SJCRH30 (cell line): ENCODE measurements around the gene IGFLR1. TPM values are rescaled to one million over a fixed set of nuclear protein-coding genes. Genes with fewer than 3 reads are reported as not detected.

Experiments used
- DNase-seq, 2 experiments: peaks; one replicate each; pipeline ENCODE4 v3.0.0-alpha.2; 2015 to 2020
- H3K27ac ChIP-seq: fragments of 250-450 bp; sonication (Bioruptor Pico); 2 replicates; pipeline ENCODE4 v1.5.1; 2020; ENCODE audit warnings: mild to moderate bottlenecking, moderate library complexity
- H3K27me3 ChIP-seq: fragments of 250-450 bp; sonication (Bioruptor Pico); 2 replicates; pipeline ENCODE4 v1.5.1; 2020; ENCODE audit warnings: mild to moderate bottlenecking, moderate library complexity
- H3K36me3 ChIP-seq: fragments of 250-450 bp; sonication (Bioruptor Pico); 2 replicates; pipeline ENCODE4 v1.5.1; 2020; ENCODE audit warnings: mild to moderate bottlenecking, moderate library complexity
- H3K4me1 ChIP-seq: fragments of 250-450 bp; sonication (Bioruptor Pico); 2 replicates; pipeline ENCODE4 v1.5.1; 2020; ENCODE audit warnings: mild to moderate bottlenecking, moderate library complexity
- H3K4me3 ChIP-seq: fragments of 250-450 bp; sonication (Bioruptor Pico); 2 replicates; pipeline ENCODE4 v1.5.1; 2020; ENCODE audit warnings: mild to moderate bottlenecking, moderate library complexity
- H3K9me3 ChIP-seq: fragments of 250-450 bp; sonication (Bioruptor Pico); replicated peaks from 2 replicates; pipeline ENCODE4 v1.5.1; 2020; ENCODE audit warnings: mild to moderate bottlenecking, moderate library complexity
- total RNA-seq: library from RNA; depleted of rRNA; stranded (reverse); fragments of >200 nt; shearing (Covaris generic); gene quantifications from 2 replicates; pipeline ENCODE4 v1.2.3, GENCODE V29; 2014

IGFLR1 gene
- total RNA-seq, 1 experiment from 2014 or later: 4.3 TPM

GRCh38 chr19:35783469-35784434 is 41.5 kb upstream of the IGFLR1 start:
- no peaks in the 10 kb centered on the region for H3K4me1 ChIP-seq
- H3K27ac ChIP-seq: no peak overlapping the region
- H3K9me3 ChIP-seq: no peaks in the 10 kb centered on the region
- no peaks in the 10 kb centered on the region; the same call in 1 of the 2 replicates for H3K36me3 ChIP-seq
- no peak for DNase-seq
- H3K27me3 ChIP-seq: no peaks in the 10 kb centered on the region; the same call in 1 of the 2 replicates
- H3K4me3 ChIP-seq: no peak overlapping the region

- H3K36me3 ChIP-seq: no peaks in the 10 kb centered on the region; the same call in 1 of the 2 replicates
- H3K27ac ChIP-seq: no peak overlapping the region
- no peaks in the 10 kb centered on the region; the same call in 1 of the 2 replicates for H3K4me1 ChIP-seq
- H3K9me3 ChIP-seq: no peaks in the 10 kb centered on the region
- no peak for DNase-seq
- no peak overlapping the region for H3K4me3 ChIP-seq
- no peaks in the 10 kb centered on the region; the same call in 1 of the 2 replicates for H3K27me3 ChIP-seq
These were observed 40.3 kb upstream of the IGFLR1 start for GRCh38 chr19:35782589-35782988.

- Histone ChIP-seq H3K36me3 (no peaks in the 10 kb centered on the region; the same call in 1 of the 2 replicates), H3K27me3 (no peaks in the 10 kb centered on the region; the same call in 1 of the 2 replicates), H3K4me3 (no peak overlapping the region), H3K4me1 (peaks cover 9% of the 10 kb centered on the region), H3K27ac (no peak overlapping the region), H3K9me3 (no peaks in the 10 kb centered on the region)
- no peak for DNase-seq
These were observed 39.4 kb upstream of the IGFLR1 start for GRCh38 chr19:35781650-35782049.

DNA sequence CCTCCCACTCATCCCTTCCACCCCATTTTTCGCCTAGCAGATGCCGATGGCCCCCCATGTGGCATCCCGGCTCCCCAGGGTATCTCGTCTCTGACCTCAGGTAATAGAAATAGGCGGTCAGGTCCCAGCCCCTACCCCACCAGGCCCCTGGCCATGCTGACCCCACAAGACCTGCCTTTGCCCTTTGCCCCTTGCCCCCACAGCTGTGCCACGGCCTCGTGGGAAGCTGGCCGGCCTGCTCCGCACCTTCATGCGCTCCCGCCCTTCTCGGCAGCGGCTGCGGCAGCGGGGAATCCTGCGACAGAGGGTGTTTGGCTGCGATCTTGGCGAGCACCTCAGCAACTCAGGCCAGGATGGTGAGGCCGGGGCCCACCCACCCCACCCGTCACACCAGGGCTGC is 38.5 kb upstream of the IGFLR1 start:
- no peaks in the 10 kb centered on the region; the same call in 1 of the 2 replicates for H3K27me3 ChIP-seq
- no peak for DNase-seq
- H3K9me3 ChIP-seq: no peaks in the 10 kb centered on the region
- peaks cover 15% of the 10 kb centered on the region for H3K4me1 ChIP-seq
- H3K4me3 ChIP-seq: no peak overlapping the region
- H3K36me3 ChIP-seq: no peaks in the 10 kb centered on the region; the same call in 1 of the 2 replicates
- no peak overlapping the region for H3K27ac ChIP-seq

DNA sequence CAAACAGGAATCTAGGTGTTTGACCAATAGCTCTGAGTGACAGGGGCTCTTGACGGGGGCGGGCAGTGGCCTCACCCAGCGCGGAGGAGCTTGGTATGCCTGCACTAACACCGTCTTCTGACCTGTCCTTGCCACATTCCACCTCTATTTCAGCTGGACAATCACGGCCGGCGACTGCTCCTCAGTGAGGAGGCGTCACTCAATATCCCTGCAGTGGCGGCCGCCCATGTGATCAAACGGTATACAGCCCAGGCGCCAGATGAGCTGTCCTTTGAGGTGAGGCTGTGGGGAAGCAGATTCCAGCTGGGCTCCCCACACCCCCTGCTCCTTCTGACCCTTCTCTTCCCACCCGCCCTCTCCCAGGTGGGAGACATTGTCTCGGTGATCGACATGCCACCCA is 37.8 kb upstream of the IGFLR1 start:
- Histone ChIP-seq H3K9me3 (no peaks in the 10 kb centered on the region), H3K27me3 (no peaks in the 10 kb centered on the region; the same call in 1 of the 2 replicates), H3K27ac (no peak overlapping the region), H3K4me1 (peaks cover 15% of the 10 kb centered on the region), H3K4me3 (no peak overlapping the region), H3K36me3 (no peaks in the 10 kb centered on the region)
- DNase-seq: no peak

GRCh38 chr19:35779033-35779432 is 36.8 kb upstream of the IGFLR1 start:
- Histone ChIP-seq H3K9me3 (no peaks in the 10 kb centered on the region), H3K4me1 (peaks cover 15% of the 10 kb centered on the region), H3K27me3 (no peaks in the 10 kb centered on the region; the same call in 1 of the 2 replicates), H3K4me3 (no peak overlapping the region), H3K27ac (no peak overlapping the region), H3K36me3 (no peaks in the 10 kb centered on the region)
- no peak for DNase-seq

- no peak overlapping the region for H3K4me3 ChIP-seq
- no peaks in the 10 kb centered on the region; the same call in 1 of the 2 replicates for H3K27me3 ChIP-seq
- peak overlapping the region; percentile 28; the same call in 1 of the 2 replicates for H3K27ac ChIP-seq
- H3K9me3 ChIP-seq: no peaks in the 10 kb centered on the region
- no peaks in the 10 kb centered on the region for H3K36me3 ChIP-seq
- peaks cover 15% of the 10 kb centered on the region for H3K4me1 ChIP-seq
- no peak for DNase-seq
These were observed 35.7 kb upstream of the IGFLR1 start for GRCh38 chr19:35777961-35778360.

DNA sequence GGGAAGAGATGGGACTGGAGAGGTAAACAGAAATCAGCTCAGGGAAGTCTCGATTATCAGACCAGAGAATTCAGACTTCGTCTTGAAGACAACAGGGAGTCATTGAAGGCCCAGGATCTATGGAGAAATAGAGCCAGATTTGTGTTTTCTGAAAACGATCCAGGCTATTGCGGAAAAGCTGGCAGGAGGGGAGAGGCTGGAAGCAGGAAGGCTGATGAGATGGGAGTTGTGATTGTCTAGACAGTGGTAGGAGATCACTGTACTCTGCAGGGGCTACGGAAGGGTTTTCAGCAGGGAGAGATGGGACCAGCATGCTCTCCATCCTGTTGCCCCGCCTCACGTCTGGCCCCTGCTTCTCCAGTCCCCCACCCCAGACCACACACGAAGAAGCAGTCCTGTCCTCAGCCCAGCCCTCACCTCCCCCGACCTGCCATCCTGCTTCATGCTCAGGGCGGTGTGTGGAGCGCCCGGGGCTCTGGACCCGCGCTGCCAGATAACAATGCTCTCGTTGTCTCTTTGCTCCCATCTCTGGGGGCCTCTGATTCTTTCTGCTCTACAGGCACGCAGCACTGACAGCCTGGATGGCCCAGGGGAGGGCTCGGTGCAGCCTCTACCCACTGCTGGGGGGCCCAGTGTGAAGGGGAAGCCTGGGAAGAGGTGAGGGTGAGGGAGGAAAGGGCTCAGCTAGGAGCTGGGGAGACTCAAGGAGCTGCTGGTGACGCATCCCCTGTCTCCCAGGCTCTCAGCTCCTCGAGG is 35.0 kb upstream of the IGFLR1 start:
- no peaks in the 10 kb centered on the region for H3K9me3 ChIP-seq
- H3K27me3 ChIP-seq: no peaks in the 10 kb centered on the region; the same call in 1 of the 2 replicates
- peak overlapping the region; percentile 28; the same call in 1 of the 2 replicates for H3K27ac ChIP-seq
- DNase-seq: peak; percentile 93 to 94
- H3K4me1 ChIP-seq: peaks cover 15% of the 10 kb centered on the region
- no peaks in the 10 kb centered on the region for H3K36me3 ChIP-seq
- H3K4me3 ChIP-seq: peak overlapping the region; percentile 69

GRCh38 chr19:35776102-35776788 is 34.0 kb upstream of the IGFLR1 start:
- H3K4me3 ChIP-seq: peak overlapping the region; percentile 69

DNA sequence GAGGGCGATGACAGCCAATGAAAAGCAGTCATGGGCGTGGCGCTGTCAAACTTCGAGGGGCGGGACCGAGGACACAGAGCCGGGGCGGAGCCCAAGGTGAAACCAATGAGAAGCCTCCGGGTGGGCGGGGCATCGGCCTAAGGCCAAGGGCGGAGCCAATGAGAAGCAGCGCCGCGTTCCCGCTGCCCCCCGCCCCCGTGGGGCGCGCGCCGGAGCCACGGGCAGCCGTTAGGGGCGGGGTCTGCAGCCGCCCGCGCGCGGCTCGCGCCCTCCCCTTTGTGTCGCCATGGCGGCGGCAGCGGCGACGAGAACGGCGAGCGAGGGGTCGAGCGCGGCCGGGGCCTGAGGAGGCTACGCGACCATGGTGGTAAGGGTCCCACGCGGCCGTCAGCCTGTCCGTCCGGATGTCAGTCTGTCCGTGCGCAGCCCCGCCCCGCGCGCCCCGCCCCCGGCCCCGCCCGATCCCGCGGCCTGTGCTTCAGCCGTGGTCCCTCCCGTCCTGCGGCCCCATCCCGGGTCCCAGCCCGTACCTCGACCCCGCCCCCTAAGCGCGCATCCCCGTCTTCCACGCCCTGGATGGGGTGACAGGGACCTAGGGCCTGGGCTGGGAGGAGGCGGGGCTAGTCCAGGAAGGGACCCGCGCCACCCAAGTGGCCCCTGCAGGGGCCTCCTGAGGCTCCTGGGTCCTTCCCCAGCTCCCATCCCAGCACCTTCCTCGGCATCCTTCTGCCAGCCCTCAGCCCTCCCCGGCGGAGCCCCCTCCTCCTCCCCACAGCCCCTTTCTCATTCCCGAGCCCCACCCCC is 33.2 kb upstream of the IGFLR1 start, which contains the start of gene ARHGAP33:
ARHGAP33 (plus strand) TSS at position 267 of the 804 bp plus-strand sequence; CDS start at position 362, 95 bp downstream.
- Histone ChIP-seq H3K4me3 (peak within 1 kb of the TSS; percentile 69), H3K36me3 (no peaks in the 10 kb centered on the region), H3K27ac (peak within 1 kb of the TSS; percentile 46; the same call in 1 of the 2 replicates), H3K9me3 (no peaks in the 10 kb centered on the region), H3K27me3 (no peaks in the 10 kb centered on the region), H3K4me1 (peaks cover 15% of the 10 kb centered on the region)
- peak; percentile 99 to 100 for DNase-seq

More at GRCh38 chr19:35776102-35776788, 34.0 kb upstream of the IGFLR1 start:
- H3K9me3 ChIP-seq: no peaks in the 10 kb centered on the region
- peak in 1 of 2 experiments; percentile 53 for DNase-seq
- H3K36me3 ChIP-seq: no peaks in the 10 kb centered on the region
- no peaks in the 10 kb centered on the region for H3K27me3 ChIP-seq
- H3K27ac ChIP-seq: peak overlapping the region; percentile 46; the same call in 1 of the 2 replicates
- H3K4me1 ChIP-seq: peaks cover 15% of the 10 kb centered on the region

GRCh38 chr19:35775046-35775297 is 32.7 kb upstream of the IGFLR1 start:
- Histone ChIP-seq H3K27me3 (no peaks in the 10 kb centered on the region), H3K4me3 (peak overlapping the region; percentile 69), H3K9me3 (no peaks in the 10 kb centered on the region), H3K36me3 (no peaks in the 10 kb centered on the region), H3K27ac (no peak overlapping the region), H3K4me1 (peaks cover 15% of the 10 kb centered on the region)
- DNase-seq: no peak

- DNase-seq: peak in 1 of 2 experiments; percentile 30
- Histone ChIP-seq H3K4me1 (peaks cover 15% of the 10 kb centered on the region), H3K36me3 (no peaks in the 10 kb centered on the region), H3K9me3 (no peaks in the 10 kb centered on the region), H3K27me3 (no peaks in the 10 kb centered on the region), H3K4me3 (peak overlapping the region; percentile 69), H3K27ac (no peak overlapping the region)
These were observed 32.2 kb upstream of the IGFLR1 start for GRCh38 chr19:35774274-35775045.
